Common myeloid progenitor, CD34-positive (primary cell): ENCODE data around the gene RASSF3.

Experiments used
- CTCF ChIA-PET: fragments of 350-600 bp; sonication (Branson Sonifier 250); formaldehyde crosslinking; loops from one replicate; lab custom pipeline; 2021; ENCODE audit warnings: antibody characterized with exemption; lab: Charles Lee
- POLR2A ChIA-PET: fragments of 350-600 bp; sonication (Branson Sonifier 250); formaldehyde crosslinking; loops from one replicate; lab custom pipeline; 2021; ENCODE audit warnings: antibody characterized with exemption; lab: Charles Lee
- DNase-seq, 3 donors: peaks; one replicate each; pipeline versions ENCODE4 v3.0.0 to v3.0.0-alpha.2; 2013
- H3K27ac ChIP-seq, 2 experiments: 1 replicate in 1 of 2; 2 replicates in 1 of 2; pipeline ENCODE4 v1.7.0; 2013; ENCODE audit warnings: inconsistent platforms in 2 of 2, low read length in 2 of 2, mild to moderate bottlenecking in 2 of 2, low read depth in 1 of 2, moderate library complexity in 1 of 2; ENCODE audit not compliant: severe bottlenecking in 2 of 2, insufficient read depth in 1 of 2, poor library complexity in 1 of 2
- H3K27me3 ChIP-seq, 5 experiments: replicated peaks in 2 of 5; 1 replicate in 3 of 5; 2 replicates in 2 of 5; pipeline versions ENCODE4 v1.6.1 to v1.7.0; 2013; ENCODE audit warnings: low read length in 4 of 5, mild to moderate bottlenecking in 2 of 5, moderate library complexity in 2 of 5, inconsistent platforms in 1 of 5; ENCODE audit not compliant: insufficient read depth in 5 of 5, control insufficient read depth in 4 of 5
- H3K36me3 ChIP-seq, 4 experiments: 1 replicate in 2 of 4; 2 replicates in 2 of 4; pipeline versions ENCODE4 v1.6.1 to v1.7.0; 2013; ENCODE audit warnings: low read length in 3 of 4, control low read depth in 1 of 4, mild to moderate bottlenecking in 1 of 4; ENCODE audit not compliant: control insufficient read depth in 4 of 4, insufficient read depth in 4 of 4
- H3K4me1 ChIP-seq, 4 experiments: 1 replicate in 3 of 4; 2 replicates in 1 of 4; pipeline versions ENCODE4 v1.6.1 to v1.7.1; 2013; ENCODE audit warnings: low read length in 3 of 4, mild to moderate bottlenecking in 3 of 4, control low read depth in 1 of 4, inconsistent platforms in 1 of 4, moderate library complexity in 1 of 4; ENCODE audit not compliant: control insufficient read depth in 4 of 4, insufficient read depth in 4 of 4; ENCODE audit errors: control extremely low read depth in 1 of 4
- H3K4me3 ChIP-seq, 7 experiments: 1 replicate in 4 of 7; 2 replicates in 3 of 7; pipeline versions ENCODE4 v1.5.1 to v1.7.0; 2013; ENCODE audit warnings: mild to moderate bottlenecking in 7 of 7, low read length in 6 of 7, moderate library complexity in 6 of 7, inconsistent platforms in 2 of 7, low read depth in 2 of 7, control low read depth in 1 of 7; ENCODE audit not compliant: insufficient read depth in 4 of 7, control insufficient read depth in 1 of 7; ENCODE audit errors: extremely low read depth in 1 of 7
- H3K9me3 ChIP-seq, 5 experiments: 1 replicate in 4 of 5; 2 replicates in 1 of 5; pipeline versions ENCODE4 v1.6.1 to v1.7.1; 2013; ENCODE audit warnings: low read length in 4 of 5, mild to moderate bottlenecking in 2 of 5, inconsistent platforms in 1 of 5, low read depth in 1 of 5, moderate library complexity in 1 of 5; ENCODE audit not compliant: control insufficient read depth in 4 of 5, insufficient read depth in 2 of 5; ENCODE audit errors: control extremely low read depth in 1 of 5
- WGBS: methylation state at CpG from one replicate; pipeline ENCODE4 v1.1.5; 2013; ENCODE audit not compliant: insufficient coverage; 5-methylcytosine and 5-hydroxymethylcytosine counted together

The RASSF3 gene

DNA sequence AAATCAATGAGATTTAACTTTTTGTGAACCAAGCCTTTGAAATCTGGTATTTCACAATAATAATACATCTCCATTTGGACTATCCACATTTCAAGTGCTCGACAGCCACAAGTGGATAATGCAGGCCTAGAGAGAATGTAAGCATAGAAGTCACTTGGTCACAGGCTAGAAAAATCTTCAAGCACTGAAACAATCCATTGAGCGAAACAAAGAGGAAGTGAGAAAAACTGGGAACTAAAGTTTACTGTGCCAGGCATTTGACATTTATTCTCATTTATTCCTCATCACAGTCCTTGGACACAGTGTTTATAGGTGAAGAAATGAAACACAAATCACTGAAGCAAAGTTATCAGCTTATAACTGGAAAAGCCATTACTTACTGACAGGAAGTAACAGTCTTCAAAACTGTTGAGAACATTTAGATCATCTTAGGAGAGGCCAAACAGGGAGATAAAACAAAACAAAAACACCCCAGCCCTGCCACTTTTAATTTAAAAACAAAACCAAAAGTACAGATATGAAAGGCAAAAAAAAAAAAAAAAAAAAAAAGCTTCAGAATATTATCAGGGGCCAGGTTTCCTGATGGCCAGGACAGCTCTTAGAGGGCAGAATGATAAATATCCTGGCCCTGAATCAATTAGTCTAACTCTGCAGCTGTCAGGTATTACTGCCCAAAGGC, 119.8 kb downstream of the RASSF3 start:
- CTCF ChIA-PET: interaction anchor here (1.0 kb wide), 1 partner anchor 165 kb away, joined by 3 read pairs; no protein-coding TSS in a partner anchor
- Histone ChIP-seq H3K4me3 (peak overlapping the region in 2 of 7 experiments; percentile 2 to 15), H3K36me3 (peaks cover 8 to 32% (median 16%) of the 10 kb centered on the region in 4 experiments), H3K4me1 (peaks cover 4 to 9% (median 7%) of the 10 kb centered on the region in 4 experiments), H3K9me3 (no peaks in the 10 kb centered on the region), H3K27ac (peak overlapping the region; percentile 40 to 69), H3K27me3 (no peaks in the 10 kb centered on the region)
- POLR2A ChIA-PET: interaction anchor here (0.8 kb wide), 1 partner anchor 185 kb away, joined by 3 read pairs; no protein-coding TSS in a partner anchor
- peak; percentile 24 to 55 (median 52) for DNase-seq
- WGBS: 80% methylated on average over 1 of the region's 2 CpGs

DNA sequence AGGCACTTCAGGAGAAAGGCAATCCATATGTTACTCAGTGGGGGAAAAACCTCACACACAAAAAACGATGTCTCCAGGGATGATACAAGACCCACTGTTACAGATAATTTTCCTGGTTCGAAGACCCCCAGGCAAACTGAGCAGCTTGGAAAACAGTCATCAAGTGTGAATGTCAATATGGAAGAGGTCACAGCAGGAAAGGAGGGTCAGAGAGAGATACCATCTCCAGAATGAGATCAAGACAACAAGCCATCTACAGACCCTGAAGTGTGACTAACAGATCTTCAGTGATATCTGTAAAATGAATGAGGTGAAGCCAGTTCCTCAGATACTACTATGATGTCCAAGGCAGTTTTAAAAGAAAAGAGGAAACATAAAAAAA, 120.3 kb downstream of the RASSF3 start:
- WGBS: 100% methylated on average over 1 of the region's 2 CpGs
- no peaks in the 10 kb centered on the region for H3K27me3 ChIP-seq
- H3K27ac ChIP-seq: peak overlapping the region in 1 of 2 experiments; percentile 69
- H3K4me3 ChIP-seq: no peak overlapping the region
- peaks cover 11 to 36% (median 17%) of the 10 kb centered on the region in 4 experiments for H3K36me3 ChIP-seq
- DNase-seq: peak in 2 of 3 donors; percentile 42 to 48
- ChIA-PET POLR2A (interaction anchor here (0.8 kb wide), 1 partner anchor 184 kb away, joined by 3 read pairs; no protein-coding TSS in a partner anchor), CTCF (no interaction called here)
- H3K9me3 ChIP-seq: no peaks in the 10 kb centered on the region
- H3K4me1 ChIP-seq: peaks cover 4 to 9% (median 7%) of the 10 kb centered on the region in 4 experiments

DNA sequence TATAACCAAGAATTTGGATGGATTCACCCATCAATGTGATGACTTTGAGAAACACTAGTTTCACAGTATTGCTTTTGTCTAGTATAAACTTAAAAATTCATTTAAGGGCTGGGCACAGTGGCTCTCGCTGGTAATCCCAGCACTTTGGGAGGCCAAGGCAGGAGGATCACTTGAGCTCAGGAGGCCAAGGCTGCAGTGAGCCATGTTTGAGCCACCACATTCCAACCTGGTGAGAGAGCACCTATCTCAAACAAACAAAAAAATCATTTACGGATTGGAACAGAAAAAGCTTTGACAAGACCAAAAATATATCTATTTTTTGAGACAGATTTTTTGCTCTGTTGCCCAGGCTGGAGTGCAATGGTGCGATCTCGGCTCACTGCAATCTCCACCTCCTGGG, 121.4 kb downstream of the RASSF3 start:
- Histone ChIP-seq H3K9me3 (no peaks in the 10 kb centered on the region), H3K36me3 (peaks cover 11 to 41% (median 20%) of the 10 kb centered on the region in 4 experiments), H3K4me3 (no peak overlapping the region), H3K27ac (no peak overlapping the region), H3K27me3 (no peaks in the 10 kb centered on the region), H3K4me1 (peaks cover 4 to 10% (median 7%) of the 10 kb centered on the region in 4 experiments)
- whole genome bisulfite sequencing: 100% methylated on average over 3 of the region's 4 CpGs
- ChIA-PET CTCF (no interaction called here), POLR2A (no interaction called here)
- DNase-seq: no peak

DNA sequence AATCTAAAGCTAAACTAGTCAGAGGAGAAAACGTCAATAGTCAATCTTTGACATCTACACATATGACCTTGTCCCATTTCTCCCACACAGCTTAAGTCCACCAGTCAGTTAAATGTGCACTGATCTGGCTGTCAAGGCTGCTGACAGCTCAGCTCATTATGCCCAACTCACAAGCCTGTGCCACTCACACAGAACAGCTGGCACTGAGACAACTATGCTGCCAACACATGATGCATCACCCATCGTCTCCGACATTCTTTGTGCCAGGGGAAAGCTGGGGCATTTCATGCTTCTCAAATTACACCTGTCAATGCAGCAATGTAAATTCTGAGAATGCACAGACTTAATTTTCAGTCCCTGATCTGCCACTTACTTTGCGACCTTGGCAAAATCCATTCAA, 123.6 kb downstream of the RASSF3 start:
- CTCF ChIA-PET: no interaction called here
- no peaks in the 10 kb centered on the region for H3K27me3 ChIP-seq
- H3K36me3 ChIP-seq: peaks cover 14 to 43% (median 28%) of the 10 kb centered on the region in 4 experiments
- POLR2A ChIA-PET: no interaction called here
- no peak overlapping the region for H3K4me3 ChIP-seq
- peaks cover 4 to 12% (median 7%) of the 10 kb centered on the region in 4 experiments for H3K4me1 ChIP-seq
- no peak for DNase-seq
- 95% methylated on average over 3 of the region's 4 CpGs for WGBS
- no peaks in the 10 kb centered on the region for H3K9me3 ChIP-seq
- H3K27ac ChIP-seq: no peak overlapping the region

DNA sequence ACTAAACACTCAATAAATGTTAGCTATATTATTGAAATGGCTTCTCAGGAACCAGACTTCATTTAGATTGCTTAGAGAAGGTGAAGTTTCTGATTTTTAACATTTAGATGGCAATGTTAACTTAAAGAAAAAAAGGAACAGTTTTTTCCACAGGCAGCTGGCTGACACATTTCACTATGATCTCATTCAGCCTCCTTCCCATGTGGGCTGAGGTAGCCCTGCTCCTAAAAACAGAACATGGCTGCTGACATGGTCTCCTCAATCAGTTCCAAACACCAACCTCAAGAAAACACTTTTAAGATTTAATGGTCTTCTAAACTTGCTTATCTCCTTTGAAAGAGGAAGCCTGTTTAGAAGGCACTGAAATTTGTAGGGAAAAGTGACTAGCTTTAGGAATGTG, 125.1 kb downstream of the RASSF3 start:
- Histone ChIP-seq H3K9me3 (no peaks in the 10 kb centered on the region), H3K27me3 (no peaks in the 10 kb centered on the region), H3K27ac (no peak overlapping the region), H3K4me1 (peaks cover 1 to 10% (median 3%) of the 10 kb centered on the region in 4 experiments), H3K4me3 (no peak overlapping the region), H3K36me3 (peaks cover 15 to 57% (median 38%) of the 10 kb centered on the region in 4 experiments)
- ChIA-PET CTCF (no interaction called here), POLR2A (no interaction called here)
- DNase-seq: no peak

DNA sequence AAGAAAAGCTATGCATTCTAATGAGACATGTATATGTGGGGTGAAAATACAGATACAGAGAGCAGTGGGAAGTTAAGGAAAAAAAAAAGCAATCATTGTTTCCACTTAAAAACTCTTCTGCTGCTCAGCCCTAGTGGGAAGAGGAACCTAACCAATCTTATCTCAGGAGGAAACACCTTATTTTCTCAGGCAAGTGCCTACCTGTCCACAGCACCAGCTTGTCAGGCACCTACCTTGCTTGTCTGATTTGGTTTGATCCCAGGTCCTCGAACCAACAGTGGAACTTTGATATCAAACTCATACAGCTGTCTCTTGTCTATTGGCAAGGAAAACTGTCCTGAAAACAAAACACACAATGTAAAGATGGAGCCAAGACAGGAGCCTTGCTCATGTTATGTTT, 126.5 kb downstream of the RASSF3 start:
- ChIA-PET POLR2A (no interaction called here), CTCF (no interaction called here)
- no peak for DNase-seq
- peaks cover 0 to 8% (median 1%) of the 10 kb centered on the region in 4 experiments for H3K4me1 ChIP-seq
- WGBS: 80% methylated on average over 1 of the region's 1 CpG
- H3K4me3 ChIP-seq: no peak overlapping the region
- H3K9me3 ChIP-seq: no peaks in the 10 kb centered on the region
- no peaks in the 10 kb centered on the region for H3K27me3 ChIP-seq
- H3K36me3 ChIP-seq: peaks cover 13 to 59% (median 38%) of the 10 kb centered on the region in 4 experiments
- H3K27ac ChIP-seq: no peak overlapping the region

DNA sequence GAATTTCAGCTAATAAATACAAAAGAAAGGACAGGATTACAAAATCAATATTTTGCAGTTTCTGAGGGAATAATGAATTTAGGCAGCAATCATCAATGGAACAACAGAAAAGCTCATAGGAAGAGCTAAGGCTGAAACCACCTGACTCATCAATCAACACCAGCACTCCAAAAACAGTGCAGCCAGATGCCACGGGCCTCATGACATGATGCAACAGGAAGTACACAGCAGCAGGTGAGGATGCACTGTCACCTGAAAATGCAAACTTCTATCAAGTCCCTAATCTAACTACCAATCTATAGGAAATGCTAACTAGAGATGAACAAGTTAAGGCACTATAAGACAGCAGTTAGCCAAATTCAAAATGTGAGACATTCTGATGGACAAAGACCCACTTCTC, 127.2 kb downstream of the RASSF3 start:
- H3K9me3 ChIP-seq: no peaks in the 10 kb centered on the region
- H3K4me1 ChIP-seq: peaks cover 0 to 8% (median 1%) of the 10 kb centered on the region in 4 experiments
- no peak overlapping the region for H3K27ac ChIP-seq
- POLR2A ChIA-PET: no interaction called here
- H3K36me3 ChIP-seq: peaks cover 14 to 63% (median 40%) of the 10 kb centered on the region in 4 experiments
- no CpG with 5 or more reads among the region's 1 CpG for WGBS
- H3K4me3 ChIP-seq: no peak overlapping the region
- no peak for DNase-seq
- no peaks in the 10 kb centered on the region for H3K27me3 ChIP-seq
- CTCF ChIA-PET: no interaction called here
